NCI-H2227 (cell line): ENCODE data around the gene IL15.
"Not testable (repeated sequence)": the region's sequence is repeated elsewhere in the genome, so short reads cannot be mapped to it uniquely, and the experiment has no call there.

Experiments
- DNase-seq: peaks from one replicate; lab custom pipeline; 2025; ENCODE audit not compliant: unreplicated experiment; lab: John Stamatoyannopoulos, UW

IL15 gene

GRCh38 chr4:141645611-141646340, 9.4 kb downstream of the IL15 start:
- no peak for DNase-seq

GRCh38 chr4:141646969-141647368, 10.6 kb downstream of the IL15 start:
- DNase-seq = no peak

- DNase-seq = no peak
These were observed 11.6 kb downstream of the IL15 start for GRCh38 chr4:141647966-141648365.

GRCh38 chr4:141652161-141652778, 15.9 kb downstream of the IL15 start:
- DNase-seq = no peak

- DNase-seq = no peak
These were observed 17.7 kb downstream of the IL15 start for GRCh38 chr4:141654098-141654497.

GRCh38 chr4:141656031-141656430, 19.6 kb downstream of the IL15 start:
- no peak for DNase-seq

GRCh38 chr4:141657550-141658250, 21.3 kb downstream of the IL15 start:
- no peak for DNase-seq

GRCh38 chr4:141658309-141658708, 21.9 kb downstream of the IL15 start:
- DNase-seq = no peak

GRCh38 chr4:141659539-141659938, 23.2 kb downstream of the IL15 start:
- DNase-seq = no peak

- no peak for DNase-seq
These were observed 24.5 kb downstream of the IL15 start for GRCh38 chr4:141660880-141661279.

GRCh38 chr4:141668200-141668910, 32.0 kb downstream of the IL15 start:
- DNase-seq = no peak

GRCh38 chr4:141669501-141669900, 33.1 kb downstream of the IL15 start:
- DNase-seq = no peak

GRCh38 chr4:141675384-141675783, 39.0 kb downstream of the IL15 start:
- no peak for DNase-seq

GRCh38 chr4:141676087-141676670, 39.8 kb downstream of the IL15 start:
- DNase-seq = no peak

GRCh38 chr4:141680060-141680459, 43.7 kb downstream of the IL15 start:
- DNase-seq = no peak

- DNase-seq = no peak
These were observed 48.4 kb downstream of the IL15 start for GRCh38 chr4:141684785-141685184.

- DNase-seq = no peak
These were observed 49.9 kb downstream of the IL15 start for GRCh38 chr4:141686146-141686775.

GRCh38 chr4:141686879-141687278, 50.5 kb downstream of the IL15 start:
- DNase-seq = no peak

- DNase-seq = not testable (repeated sequence)
These were observed 53.4 kb downstream of the IL15 start for GRCh38 chr4:141689726-141690296.

- DNase-seq = not testable (repeated sequence)
These were observed 54.9 kb downstream of the IL15 start for GRCh38 chr4:141691247-141691646.
